Mesenchymal stem cell (in vitro differentiated cells and primary cell): ENCODE data around the gene AGPAT2.
A peak's percentile ranks its signal among the peaks of the same experiment; 100 is the strongest.

ENCODE experiments used
- DNase-seq: peaks from one replicate; pipeline ENCODE4 v3.0.0-alpha.2; 2013
- H2AFZ ChIP-seq: one replicate; pipeline ENCODE4 v1.6.1; 2013; ENCODE audit warnings: low read depth, mild to moderate bottlenecking, control low read depth, inconsistent platforms, low read length, moderate library complexity
- H2AK5ac ChIP-seq: 2 replicates; pipeline ENCODE4 v1.6.1; 2013; ENCODE audit warnings: low read length, moderate library complexity, mild to moderate bottlenecking, inconsistent platforms; ENCODE audit not compliant: severe bottlenecking
- H2BK120ac ChIP-seq: one replicate; pipeline ENCODE4 v1.6.1; 2013; ENCODE audit warnings: low read depth, mild to moderate bottlenecking, inconsistent platforms, low read length, moderate library complexity
- H2BK12ac ChIP-seq, 2 experiments: one replicate each; pipeline ENCODE4 v1.6.1; 2013; ENCODE audit warnings: inconsistent platforms in 2 of 2, low read length in 2 of 2, mild to moderate bottlenecking in 2 of 2, moderate library complexity in 2 of 2, control low read depth in 1 of 2
- H2BK15ac ChIP-seq: one replicate; pipeline ENCODE4 v1.6.1; 2013; ENCODE audit warnings: mild to moderate bottlenecking, low read depth, inconsistent platforms; ENCODE audit not compliant: poor library complexity, severe bottlenecking
- H2BK5ac ChIP-seq: 2 replicates; pipeline ENCODE4 v1.6.1; 2013; ENCODE audit warnings: low read depth, mild to moderate bottlenecking, low read length, control low read depth, inconsistent platforms; ENCODE audit not compliant: poor library complexity, severe bottlenecking
- H3K14ac ChIP-seq, 2 experiments: one replicate each; pipeline ENCODE4 v1.6.1; 2013; ENCODE audit warnings: inconsistent platforms in 2 of 2, low read length in 2 of 2, control low read depth in 1 of 2, mild to moderate bottlenecking in 1 of 2, moderate library complexity in 1 of 2
- H3K18ac ChIP-seq, 2 experiments: one replicate each; pipeline ENCODE4 v1.6.1; 2013; ENCODE audit warnings: inconsistent platforms in 2 of 2, low read length in 2 of 2, control low read depth in 1 of 2, low read depth in 1 of 2, mild to moderate bottlenecking in 1 of 2
- H3K23ac ChIP-seq, 2 experiments: one replicate each; pipeline ENCODE4 v1.6.1; 2013; ENCODE audit warnings: inconsistent platforms in 2 of 2, low read length in 2 of 2, mild to moderate bottlenecking in 2 of 2, moderate library complexity in 2 of 2, control low read depth in 1 of 2
- H3K27ac ChIP-seq: 2 replicates; pipeline ENCODE4 v1.5.1; 2013; ENCODE audit warnings: mild to moderate bottlenecking, moderate library complexity, low read length, control low read depth, inconsistent platforms; ENCODE audit not compliant: poor library complexity, severe bottlenecking
- H3K27me3 ChIP-seq, 2 experiments: 2 replicates each; pipeline versions ENCODE4 v1.6.1 to v1.7.0; 2013; ENCODE audit warnings: low read length in 2 of 2, mild to moderate bottlenecking in 2 of 2, moderate library complexity in 2 of 2, control low read depth in 1 of 2, inconsistent platforms in 1 of 2; ENCODE audit not compliant: control insufficient read depth in 1 of 2, insufficient read depth in 1 of 2
- H3K36me3 ChIP-seq, 2 experiments: 2 replicates each; pipeline versions ENCODE4 v1.6.1 to v1.7.0; 2013; ENCODE audit warnings: low read length in 2 of 2, control low read depth in 1 of 2, inconsistent platforms in 1 of 2, low read depth in 1 of 2, mild to moderate bottlenecking in 1 of 2; ENCODE audit not compliant: insufficient read depth in 2 of 2, control insufficient read depth in 1 of 2
- H3K4ac ChIP-seq, 2 experiments: one replicate each; pipeline ENCODE4 v1.6.1; 2013; ENCODE audit warnings: inconsistent platforms in 2 of 2, low read length in 2 of 2, mild to moderate bottlenecking in 2 of 2, moderate library complexity in 2 of 2, control low read depth in 1 of 2, low read depth in 1 of 2
- H3K4me1 ChIP-seq: 2 replicates; pipeline ENCODE4 v1.6.1; 2013; ENCODE audit warnings: low read depth, low read length, control low read depth; ENCODE audit not compliant: control insufficient read depth, insufficient read depth
- H3K4me2 ChIP-seq: 2 replicates; pipeline ENCODE4 v1.6.1; 2013; ENCODE audit warnings: low read length, mild to moderate bottlenecking, inconsistent platforms; ENCODE audit not compliant: poor library complexity, severe bottlenecking
- H3K4me3 ChIP-seq, 2 experiments: 2 replicates each; pipeline versions ENCODE4 v1.5.1 to v1.7.0; 2013; ENCODE audit warnings: low read length in 2 of 2, mild to moderate bottlenecking in 2 of 2, control low read depth in 1 of 2, low read depth in 1 of 2; ENCODE audit not compliant: insufficient read depth in 1 of 2
- H3K79me1 ChIP-seq: replicated peaks from 2 replicates; pipeline ENCODE4 v1.6.1; 2013; ENCODE audit warnings: mild to moderate bottlenecking, control low read depth, low read length, inconsistent platforms; ENCODE audit not compliant: poor library complexity, severe bottlenecking
- H3K9ac ChIP-seq: 2 replicates; pipeline ENCODE4 v1.7.0; 2013; ENCODE audit warnings: mild to moderate bottlenecking, low read length, moderate library complexity
- H3K9me3 ChIP-seq: 2 replicates; pipeline ENCODE4 v1.7.0; 2013; ENCODE audit warnings: mild to moderate bottlenecking, low read length; ENCODE audit not compliant: control insufficient read depth
- H4K8ac ChIP-seq: one replicate; pipeline ENCODE4 v1.6.1; 2013; ENCODE audit warnings: inconsistent platforms, mild to moderate bottlenecking, low read length, moderate library complexity
- H4K91ac ChIP-seq: one replicate; pipeline ENCODE4 v1.6.1; 2013; ENCODE audit warnings: mild to moderate bottlenecking, low read length, inconsistent platforms
- WGBS: methylation state at CpG from one replicate; pipeline ENCODE4 v1.1.7; 2013; ENCODE audit warnings: mixed read lengths; 5-methylcytosine and 5-hydroxymethylcytosine counted together

Gene AGPAT2

GRCh38 chr9:136645352-136645902 is 41.8 kb downstream of the AGPAT2 start:
- peaks cover 33% of the 10 kb centered on the region for H3K4me1 ChIP-seq
- H3K9me3 ChIP-seq = no peaks in the 10 kb centered on the region
- no peak overlapping the region for H2AFZ ChIP-seq
- peak overlapping the region; percentile 39 for H2BK15ac ChIP-seq
- no peak overlapping the region for H3K27ac ChIP-seq
- H3K18ac ChIP-seq = peak overlapping the region; percentile 70 to 86
- H2BK5ac ChIP-seq = no peak overlapping the region
- peak overlapping the region; percentile 83 for H4K8ac ChIP-seq
- WGBS = 71% methylated on average over 18 of the region's 18 CpGs
- peaks cover 0 to 51% of the 10 kb centered on the region in 2 experiments for H3K27me3 ChIP-seq
- H3K23ac ChIP-seq = no peak overlapping the region
- no peak for DNase-seq
- peak overlapping the region; percentile 55 to 59 for H2BK12ac ChIP-seq
- peak overlapping the region; percentile 44 for H2BK120ac ChIP-seq
- no peak overlapping the region for H3K4me2 ChIP-seq
- no peaks in the 10 kb centered on the region for H3K36me3 ChIP-seq
- H3K79me1 ChIP-seq = no peaks in the 10 kb centered on the region
- no peak overlapping the region for H2AK5ac ChIP-seq
- peak overlapping the region; percentile 1 to 39 for H3K4ac ChIP-seq
- no peak overlapping the region for H3K14ac ChIP-seq
- H4K91ac ChIP-seq = peak overlapping the region; percentile 86
- H3K4me3 ChIP-seq = no peak overlapping the region
- no peak overlapping the region for H3K9ac ChIP-seq

DNA sequence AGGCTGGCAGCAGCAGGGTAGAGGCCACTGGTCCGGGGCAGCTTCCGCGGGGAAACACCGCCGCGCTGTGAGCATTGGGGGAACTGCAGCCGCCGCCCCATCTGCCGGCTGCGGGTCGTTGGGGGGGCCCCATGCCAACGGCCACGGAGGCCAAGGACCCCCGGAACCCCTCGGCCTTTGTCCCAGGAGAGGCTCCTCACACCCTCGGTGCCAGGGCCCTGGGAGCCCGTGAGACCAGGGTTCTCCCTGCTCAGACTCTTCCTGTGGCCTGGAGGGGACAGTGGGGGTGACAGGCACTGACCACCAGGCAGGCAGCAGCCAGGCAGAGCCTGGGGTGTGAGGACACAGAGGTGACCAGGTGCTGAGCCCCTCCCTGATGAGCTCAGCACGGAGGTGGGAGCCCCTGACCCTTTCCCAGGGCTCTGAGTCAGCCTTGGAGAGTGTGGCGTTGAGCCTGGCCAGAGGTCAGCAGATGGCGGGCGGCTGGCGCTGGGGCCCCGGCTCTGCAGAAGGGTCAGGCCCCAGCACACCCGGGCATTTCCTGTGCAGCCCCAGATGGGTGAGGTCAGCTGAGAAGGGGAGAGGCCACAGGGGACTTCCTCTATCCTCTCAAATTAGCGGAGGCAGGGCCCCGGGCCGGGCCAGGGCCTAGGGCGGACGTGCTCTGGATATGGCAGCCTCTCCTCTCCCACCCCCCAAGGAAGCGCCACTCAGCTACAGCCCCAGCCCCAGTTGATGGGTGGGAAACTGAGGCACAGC is 42.5 kb downstream of the AGPAT2 start:
- peak overlapping the region; percentile 55 to 73 for H2BK12ac ChIP-seq
- H3K4me1 ChIP-seq = peaks cover 33% of the 10 kb centered on the region
- no peak overlapping the region for H3K4me2 ChIP-seq
- DNase-seq = peak; percentile 72
- H3K27me3 ChIP-seq = peaks cover 0 to 57% of the 10 kb centered on the region in 2 experiments
- H3K4me3 ChIP-seq = no peak overlapping the region
- peak overlapping the region; percentile 37 for H2BK15ac ChIP-seq
- no peak overlapping the region for H2BK5ac ChIP-seq
- H2AFZ ChIP-seq = peak overlapping the region; percentile 23
- H4K91ac ChIP-seq = peak overlapping the region; percentile 97
- peak overlapping the region; percentile 38 to 62 for H3K4ac ChIP-seq
- WGBS = 14% methylated on average over 29 of the region's 30 CpGs
- H3K9me3 ChIP-seq = no peaks in the 10 kb centered on the region
- H3K23ac ChIP-seq = no peak overlapping the region
- no peak overlapping the region for H3K27ac ChIP-seq
- H2AK5ac ChIP-seq = no peak overlapping the region
- H3K9ac ChIP-seq = no peak overlapping the region
- H3K18ac ChIP-seq = peak overlapping the region; percentile 76 to 86
- H3K79me1 ChIP-seq = no peaks in the 10 kb centered on the region
- H3K36me3 ChIP-seq = no peaks in the 10 kb centered on the region
- peak overlapping the region; percentile 44 for H2BK120ac ChIP-seq
- peak overlapping the region; percentile 79 for H4K8ac ChIP-seq
- H3K14ac ChIP-seq = peak overlapping the region in 1 of 2 experiments; percentile 58

DNA sequence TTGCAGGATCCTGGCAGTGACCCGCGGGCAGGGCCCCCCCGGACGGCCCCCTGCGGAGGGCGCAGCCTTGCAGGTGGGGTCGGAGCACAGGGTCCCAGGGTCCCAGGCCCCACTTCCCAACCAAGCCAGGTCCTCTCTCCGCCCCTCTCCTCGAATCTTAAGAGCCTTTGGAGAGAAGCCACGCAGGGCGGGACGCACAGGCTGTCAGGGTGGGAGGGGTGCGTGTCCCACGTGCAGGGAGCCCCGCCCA is 43.0 kb downstream of the AGPAT2 start:
- Histone ChIP-seq H2BK120ac (no peak overlapping the region), H3K4me3 (peak overlapping the region in 1 of 2 experiments; percentile 24), H3K4ac (peak overlapping the region in 1 of 2 experiments; percentile 38), H2BK12ac (peak overlapping the region in 1 of 2 experiments; percentile 45), H3K23ac (no peak overlapping the region), H3K9me3 (no peaks in the 10 kb centered on the region), H3K27ac (no peak overlapping the region), H2AK5ac (no peak overlapping the region), H3K9ac (no peak overlapping the region), H2BK5ac (no peak overlapping the region), H2AFZ (no peak overlapping the region), H3K4me2 (no peak overlapping the region), H3K27me3 (peaks cover 0 to 58% of the 10 kb centered on the region in 2 experiments), H2BK15ac (peak overlapping the region; percentile 37), H3K79me1 (no peaks in the 10 kb centered on the region), H4K8ac (peak overlapping the region; percentile 19), H3K36me3 (no peaks in the 10 kb centered on the region), H4K91ac (peak overlapping the region; percentile 97), H3K14ac (no peak overlapping the region), H3K18ac (peak overlapping the region; percentile 52 to 76), H3K4me1 (peaks cover 33% of the 10 kb centered on the region)
- DNase-seq = no peak
- 20% methylated on average over 13 of the region's 15 CpGs for WGBS

DNA sequence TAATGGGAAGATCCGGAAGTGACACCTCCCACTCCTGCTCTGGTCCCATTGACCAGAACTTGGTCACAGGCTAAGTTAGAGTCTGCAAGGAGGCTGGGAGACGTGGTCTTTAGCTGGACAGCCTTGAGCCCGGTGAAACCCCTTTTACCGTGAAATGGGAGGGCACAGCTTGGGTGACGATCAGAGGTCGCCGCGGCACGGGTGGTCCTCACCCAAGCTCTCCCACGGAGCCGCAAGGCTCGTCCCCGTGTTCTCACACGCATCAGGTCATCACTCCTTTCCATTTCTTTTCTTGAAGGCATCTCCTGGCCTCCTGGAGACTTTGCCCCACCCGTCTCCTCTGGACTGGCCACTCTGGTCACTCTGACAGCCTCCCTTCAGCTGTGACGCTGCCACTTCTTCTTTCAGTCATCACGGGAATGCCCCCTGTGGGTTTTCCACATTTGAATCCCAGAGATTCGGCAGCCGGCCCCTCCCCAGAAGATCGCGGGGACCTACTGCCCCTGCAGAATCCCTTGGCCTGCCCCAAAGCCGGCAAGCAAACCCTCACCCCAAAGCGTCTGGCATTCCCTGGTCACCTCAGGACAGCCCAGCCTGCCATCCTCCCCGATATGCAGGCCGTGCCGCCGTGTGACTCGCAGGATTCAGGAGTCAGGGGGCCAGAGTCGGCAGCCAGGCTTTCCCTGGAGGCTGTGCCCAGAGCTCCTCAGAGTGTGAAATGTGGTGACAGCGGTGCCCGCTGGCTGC is 43.5 kb downstream of the AGPAT2 start:
- H3K4me2 ChIP-seq = no peak overlapping the region
- no peak overlapping the region for H4K8ac ChIP-seq
- H3K23ac ChIP-seq = no peak overlapping the region
- peak overlapping the region in 1 of 2 experiments; percentile 18 for H3K4ac ChIP-seq
- peak overlapping the region; percentile 29 for H4K91ac ChIP-seq
- H3K14ac ChIP-seq = no peak overlapping the region
- peak overlapping the region in 1 of 2 experiments; percentile 45 for H2BK12ac ChIP-seq
- DNase-seq = no peak
- peaks cover 30% of the 10 kb centered on the region for H3K4me1 ChIP-seq
- H2BK120ac ChIP-seq = no peak overlapping the region
- H3K27ac ChIP-seq = no peak overlapping the region
- peaks cover 0 to 54% of the 10 kb centered on the region in 2 experiments for H3K27me3 ChIP-seq
- H3K18ac ChIP-seq = peak overlapping the region; percentile 23 to 52
- H3K9me3 ChIP-seq = no peaks in the 10 kb centered on the region
- H2BK5ac ChIP-seq = no peak overlapping the region
- whole genome bisulfite sequencing = 80% methylated on average over 31 of the region's 31 CpGs
- H3K79me1 ChIP-seq = no peaks in the 10 kb centered on the region
- H2AK5ac ChIP-seq = no peak overlapping the region
- no peak overlapping the region for H2AFZ ChIP-seq
- H3K9ac ChIP-seq = no peak overlapping the region
- H3K4me3 ChIP-seq = peak overlapping the region in 1 of 2 experiments; percentile 24
- H2BK15ac ChIP-seq = peak overlapping the region; percentile 37
- H3K36me3 ChIP-seq = no peaks in the 10 kb centered on the region
